Measurements from ENCODE around the gene HAUS2. TPM values are rescaled to one million over a fixed set of nuclear protein-coding genes. Genes with fewer than 3 reads are reported as not detected.

The HAUS2 gene
- total and polyA plus RNA-seq, 2 donors from 2014 or later = 6.6 to 17.4 TPM

DNA sequence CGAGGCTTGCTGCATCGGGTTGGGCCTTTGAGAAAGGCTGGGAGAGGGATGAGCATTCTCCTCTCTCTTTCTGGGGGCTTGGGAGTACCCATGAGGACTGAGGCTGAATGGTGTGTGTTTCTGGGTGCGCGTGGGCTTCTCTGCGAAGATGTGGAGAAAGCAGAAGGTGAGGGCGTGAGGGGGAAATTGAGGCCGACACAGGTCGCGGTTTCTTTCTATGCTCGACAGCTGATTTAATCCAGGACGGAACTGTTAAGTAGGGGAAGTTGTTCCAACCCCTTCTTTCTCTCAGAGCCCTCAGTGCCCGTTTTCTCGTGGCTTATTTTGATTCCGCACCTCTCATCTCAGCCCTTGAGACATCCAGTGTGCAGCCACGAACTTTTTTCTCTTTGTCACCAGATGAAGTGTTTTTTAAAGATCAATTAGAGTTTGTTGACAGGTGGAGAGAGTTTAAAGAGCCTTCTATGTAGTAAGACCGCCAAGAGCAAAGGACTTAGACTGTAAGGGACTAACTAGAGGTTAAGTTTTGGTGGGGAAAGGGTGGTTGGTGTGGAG is 27.5 kb downstream of the HAUS2 start:
- H3K4me1 ChIP-seq (ENCODE audit: control insufficient read depth in 2 of 3, insufficient read depth in 2 of 3, low read depth in 1 of 3, low read length in 3 of 3) = peaks cover 0 to 6% (median 5%) of the 10 kb centered on the region in 3 donors
- DNase-seq = no peak

DNA sequence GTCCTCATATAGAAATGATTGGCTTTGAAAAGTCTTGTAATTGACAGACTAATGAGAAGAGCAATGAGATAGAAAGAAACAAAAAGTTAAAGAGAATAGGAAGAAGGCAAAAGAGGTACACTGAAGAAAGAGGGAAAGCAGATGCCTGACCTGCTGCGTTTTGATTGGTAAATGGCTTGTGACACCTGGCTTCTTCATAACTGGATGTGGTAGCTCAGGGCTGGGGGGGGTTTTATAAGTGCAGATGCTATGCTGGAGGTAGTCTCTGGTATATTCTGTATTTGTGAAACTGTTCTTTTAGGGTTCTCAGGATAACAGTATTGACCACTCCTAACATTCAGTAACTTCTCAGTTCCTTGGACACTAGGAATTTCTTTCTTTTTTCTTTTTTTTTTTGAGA is 28.1 kb downstream of the HAUS2 start:
- TF ChIP-seq, protein P1, sequence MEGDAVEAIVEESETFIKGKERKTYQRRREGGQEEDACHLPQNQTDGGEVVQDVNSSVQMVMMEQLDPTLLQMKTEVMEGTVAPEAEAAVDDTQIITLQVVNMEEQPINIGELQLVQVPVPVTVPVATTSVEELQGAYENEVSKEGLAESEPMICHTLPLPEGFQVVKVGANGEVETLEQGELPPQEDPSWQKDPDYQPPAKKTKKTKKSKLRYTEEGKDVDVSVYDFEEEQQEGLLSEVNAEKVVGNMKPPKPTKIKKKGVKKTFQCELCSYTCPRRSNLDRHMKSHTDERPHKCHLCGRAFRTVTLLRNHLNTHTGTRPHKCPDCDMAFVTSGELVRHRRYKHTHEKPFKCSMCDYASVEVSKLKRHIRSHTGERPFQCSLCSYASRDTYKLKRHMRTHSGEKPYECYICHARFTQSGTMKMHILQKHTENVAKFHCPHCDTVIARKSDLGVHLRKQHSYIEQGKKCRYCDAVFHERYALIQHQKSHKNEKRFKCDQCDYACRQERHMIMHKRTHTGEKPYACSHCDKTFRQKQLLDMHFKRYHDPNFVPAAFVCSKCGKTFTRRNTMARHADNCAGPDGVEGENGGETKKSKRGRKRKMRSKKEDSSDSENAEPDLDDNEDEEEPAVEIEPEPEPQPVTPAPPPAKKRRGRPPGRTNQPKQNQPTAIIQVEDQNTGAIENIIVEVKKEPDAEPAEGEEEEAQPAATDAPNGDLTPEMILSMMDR (IDR thresholded peaks at IDR 0.05; ENCODE audit: borderline replicate concordance, extremely low read depth, insufficient read depth) = no peak
- intact Hi-C loops (cut with DNase I) = no loop called here
- Histone ChIP-seq H3K9ac (ENCODE audit: low read length in 3 of 3) (no peak overlapping the region), H3K4me3 (ENCODE audit: low read length in 3 of 3) (no peak overlapping the region), H3K4me1 (ENCODE audit: control insufficient read depth in 2 of 3, insufficient read depth in 2 of 3, low read depth in 1 of 3, low read length in 3 of 3) (peaks cover 2 to 8% (median 7%) of the 10 kb centered on the region in 3 donors), H3K36me3 (ENCODE audit: control insufficient read depth in 2 of 3, insufficient read depth in 3 of 3, low read length in 3 of 3) (no peaks in the 10 kb centered on the region), H3K27ac (ENCODE audit: low read depth in 2 of 2, low read length in 2 of 2) (no peak overlapping the region), H3K9me3 (ENCODE audit: control insufficient read depth in 2 of 3, insufficient read depth in 1 of 3, low read length in 3 of 3) (no peaks in the 10 kb centered on the region), H3K27me3 (ENCODE audit: control insufficient read depth, insufficient read depth, low read length) (no peaks in the 10 kb centered on the region)
- FAIRE-seq (no peak), DNase-seq (no peak)

More for the DNA sequence above, 27.5 kb downstream of the HAUS2 start:
- TF ChIP-seq, protein P1 (IDR thresholded peaks at IDR 0.05; ENCODE audit: borderline replicate concordance, extremely low read depth, insufficient read depth) = no peak
- Histone ChIP-seq H3K27ac (ENCODE audit: low read depth in 2 of 2, low read length in 2 of 2) (peak overlapping the region in 1 of 2 donors; percentile 57), H3K4me3 (ENCODE audit: low read length in 3 of 3) (peak overlapping the region; percentile 38 to 80 (median 80)), H3K9ac (ENCODE audit: low read length in 3 of 3) (peak overlapping the region in 2 of 3 donors; percentile 11 to 69), H3K27me3 (ENCODE audit: control insufficient read depth, insufficient read depth, low read length) (no peaks in the 10 kb centered on the region), H3K36me3 (ENCODE audit: control insufficient read depth in 2 of 3, insufficient read depth in 3 of 3, low read length in 3 of 3) (no peaks in the 10 kb centered on the region), H3K9me3 (ENCODE audit: control insufficient read depth in 2 of 3, insufficient read depth in 1 of 3, low read length in 3 of 3) (no peaks in the 10 kb centered on the region)
- intact Hi-C loops (cut with DNase I) = no loop called here
- no peak for FAIRE-seq

DNA sequence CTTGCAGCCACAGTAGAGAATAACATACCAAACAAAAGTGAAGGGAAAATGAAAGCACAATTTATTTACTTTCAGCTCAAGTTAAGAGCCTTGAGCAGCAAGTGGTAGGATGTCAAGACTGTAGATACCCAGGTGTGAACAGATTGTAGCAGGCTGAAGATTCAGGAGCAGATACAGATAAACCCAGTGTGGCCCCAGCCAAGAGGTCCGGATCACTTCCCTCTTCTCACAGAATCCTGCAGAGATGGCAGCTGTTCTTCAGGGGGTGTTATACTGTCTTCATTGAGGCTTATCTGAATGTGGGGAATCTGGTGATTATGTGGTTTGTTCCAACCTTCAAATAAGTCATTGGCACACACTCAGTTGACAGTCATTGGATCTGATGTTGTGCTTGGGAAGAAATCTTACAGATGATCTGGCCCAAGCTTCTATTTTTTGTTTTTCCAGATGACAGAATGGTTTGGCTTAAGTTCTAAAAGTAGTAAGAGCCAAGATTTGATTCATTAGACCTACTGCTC is 28.9 kb downstream of the HAUS2 start:
- FAIRE-seq (no peak), DNase-seq (no peak)
- Histone ChIP-seq H3K36me3 (ENCODE audit: control insufficient read depth in 2 of 3, insufficient read depth in 3 of 3, low read length in 3 of 3) (no peaks in the 10 kb centered on the region), H3K4me3 (ENCODE audit: low read length in 3 of 3) (no peak overlapping the region), H3K9me3 (ENCODE audit: control insufficient read depth in 2 of 3, insufficient read depth in 1 of 3, low read length in 3 of 3) (no peaks in the 10 kb centered on the region), H3K27me3 (ENCODE audit: control insufficient read depth, insufficient read depth, low read length) (no peaks in the 10 kb centered on the region), H3K27ac (ENCODE audit: low read depth in 2 of 2, low read length in 2 of 2) (no peak overlapping the region), H3K4me1 (ENCODE audit: control insufficient read depth in 2 of 3, insufficient read depth in 2 of 3, low read depth in 1 of 3, low read length in 3 of 3) (peaks cover 3 to 9% (median 8%) of the 10 kb centered on the region in 3 donors), H3K9ac (ENCODE audit: low read length in 3 of 3) (no peak overlapping the region)
- TF ChIP-seq, protein P1 (IDR thresholded peaks at IDR 0.05; ENCODE audit: borderline replicate concordance, extremely low read depth, insufficient read depth) = no peak
- intact Hi-C loops (cut with DNase I) = no loop called here

All from kidney (tissue), 14 donors.